ENCODE results near the gene ADPRHL1. TPM values are rescaled to one million over a fixed set of nuclear protein-coding genes. Genes with fewer than 3 reads are reported as not detected.
A peak's percentile ranks its signal among the peaks of the same experiment; 100 is the strongest.

ADPRHL1 gene
- total RNA-seq, 1 experiment from 2014 or later, result 2.7 TPM

GRCh38 chr13:113426591-113426986, 26.7 kb downstream of the ADPRHL1 start:
- Histone ChIP-seq H2BK20ac (ENCODE audit: low read depth, low read length, poor library complexity, severe bottlenecking) (no peak overlapping the region), H3K9ac (ENCODE audit: extremely low read depth, insufficient read length, low read length) (no peak overlapping the region), H3K79me2 (ENCODE audit: insufficient read depth, low read length) (no peaks in the 10 kb centered on the region), H4K8ac (replicated peaks; ENCODE audit: insufficient read length, low read depth, low read length) (no peak overlapping the region), H3K56ac (ENCODE audit: insufficient read length, low read depth, low read length) (no peak overlapping the region), H2AK5ac (ENCODE audit: insufficient read length, low read length) (no peak overlapping the region), H3K27me3 (ENCODE audit: insufficient read depth, low read length) (no peaks in the 10 kb centered on the region), H3K4me1 (ENCODE audit: insufficient read depth, low read length) (no peaks in the 10 kb centered on the region), H2BK12ac (ENCODE audit: insufficient read length, low read depth, low read length) (no peak overlapping the region), H2BK15ac (ENCODE audit: low read depth, low read length) (no peak overlapping the region), H3K18ac (ENCODE audit: insufficient read length, low read depth, low read length) (no peak overlapping the region), H2BK5ac (ENCODE audit: insufficient read length, low read length) (no peak overlapping the region), H2AFZ (ENCODE audit: low read length) (no peak overlapping the region), H3K4me2 (ENCODE audit: insufficient read depth, insufficient read length, low read length) (no peak overlapping the region), H3K9me3 (ENCODE audit: control insufficient read depth, low read depth, low read length) (no peaks in the 10 kb centered on the region), H4K5ac (ENCODE audit: insufficient read length, low read depth, low read length) (no peak overlapping the region), H3K23ac (ENCODE audit: insufficient read length, low read depth, low read length) (no peak overlapping the region), H3T11ph (ENCODE audit: low read length) (no peak overlapping the region), H2BK120ac (ENCODE audit: low read depth, low read length, poor library complexity, severe bottlenecking) (no peak overlapping the region), H4K20me1 (ENCODE audit: control insufficient read depth, insufficient read depth, insufficient read length) (no peaks in the 10 kb centered on the region), H3K79me1 (ENCODE audit: insufficient read depth, low read depth, low read length, poor library complexity, severe bottlenecking) (no peaks in the 10 kb centered on the region), H3K23me2 (ENCODE audit: insufficient read length, low read depth, low read length, poor library complexity, severe bottlenecking) (no peaks in the 10 kb centered on the region), H3K4ac (ENCODE audit: low read depth, low read length) (no peak overlapping the region), H4K91ac (ENCODE audit: insufficient read length, low read depth, low read length) (no peak overlapping the region), H3K27ac (ENCODE audit: insufficient read length, low read depth, low read length) (no peak overlapping the region), H3K14ac (ENCODE audit: insufficient read depth, low read length) (no peak overlapping the region; the same call in 1 of the 2 replicates)
- H3K4me3 Mint-ChIP-seq, result no peak overlapping the region
- no peak for DNase-seq
- no CpG with 5 or more reads among the region's 15 CpGs for WGBS (ENCODE audit: extremely low coverage, insufficient read length, low lambda C conversion rate)
- H3K9me3 Mint-ChIP-seq, result no peaks in the 10 kb centered on the region
- peak overlapping the region in 2 of 3 experiments; percentile 48 to 52; a peak in 2 of 7 replicates for H3K27ac Mint-ChIP-seq
- H3K27me3 Mint-ChIP-seq (ENCODE audit: low read depth), result no peaks in the 10 kb centered on the region
- peaks cover 0 to 4% (median 0%) of the 10 kb centered on the region in 3 experiments; a peak in 1 of 7 replicates for H3K36me3 Mint-ChIP-seq (ENCODE audit: insufficient read depth in 1 of 3, low read depth in 3 of 3)
- TF ChIP-seq CTCF (conservative IDR thresholded peaks at IDR 0.05), result no peak
- H3K4me1 Mint-ChIP-seq, result peaks cover 0 to 5% of the 10 kb centered on the region in 2 experiments; a peak in 2 of 4 replicates
